ENCODE results near the gene LGR6.

GRCh38 chr1:202357506-202357905 is 163.9 kb downstream of the LGR6 start:
- TF ChIP-seq, protein P1, sequence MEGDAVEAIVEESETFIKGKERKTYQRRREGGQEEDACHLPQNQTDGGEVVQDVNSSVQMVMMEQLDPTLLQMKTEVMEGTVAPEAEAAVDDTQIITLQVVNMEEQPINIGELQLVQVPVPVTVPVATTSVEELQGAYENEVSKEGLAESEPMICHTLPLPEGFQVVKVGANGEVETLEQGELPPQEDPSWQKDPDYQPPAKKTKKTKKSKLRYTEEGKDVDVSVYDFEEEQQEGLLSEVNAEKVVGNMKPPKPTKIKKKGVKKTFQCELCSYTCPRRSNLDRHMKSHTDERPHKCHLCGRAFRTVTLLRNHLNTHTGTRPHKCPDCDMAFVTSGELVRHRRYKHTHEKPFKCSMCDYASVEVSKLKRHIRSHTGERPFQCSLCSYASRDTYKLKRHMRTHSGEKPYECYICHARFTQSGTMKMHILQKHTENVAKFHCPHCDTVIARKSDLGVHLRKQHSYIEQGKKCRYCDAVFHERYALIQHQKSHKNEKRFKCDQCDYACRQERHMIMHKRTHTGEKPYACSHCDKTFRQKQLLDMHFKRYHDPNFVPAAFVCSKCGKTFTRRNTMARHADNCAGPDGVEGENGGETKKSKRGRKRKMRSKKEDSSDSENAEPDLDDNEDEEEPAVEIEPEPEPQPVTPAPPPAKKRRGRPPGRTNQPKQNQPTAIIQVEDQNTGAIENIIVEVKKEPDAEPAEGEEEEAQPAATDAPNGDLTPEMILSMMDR (IDR thresholded peaks at IDR 0.05): no peak
- TF ChIP-seq POLR2A (IDR thresholded peaks at IDR 0.05): no peak
- no peak for TF ChIP-seq POLR2AphosphoS5 (IDR thresholded peaks at IDR 0.05)
- TF ChIP-seq EP300 (IDR thresholded peaks at IDR 0.05): no peak

Measured in gastroesophageal sphincter (tissue), 3 donors.